ENCODE data around the gene ABCD3.
A peak's percentile ranks its signal among the peaks of the same experiment; 100 is the strongest.

ABCD3 gene

GRCh38 chr1:94542088-94542870 is 124.1 kb downstream of the ABCD3 start:
- Histone ChIP-seq H2AFZ (ENCODE audit: low read depth) (peak overlapping the region; percentile 83), H3K27ac (no peak overlapping the region), H3K4me2 (peak overlapping the region; percentile 51), H3K9ac (peak overlapping the region; percentile 34; the same call in 1 of the 2 replicates), H3K36me3 (ENCODE audit: insufficient read depth) (no peaks in the 10 kb centered on the region), H3K79me2 (ENCODE audit: insufficient read depth, low read depth) (no peaks in the 10 kb centered on the region), H3K4me1 (ENCODE audit: low read depth, poor library complexity, severe bottlenecking) (no peaks in the 10 kb centered on the region), H3K4me3 (IDR thresholded peaks at IDR 0.05; ENCODE audit: insufficient read depth, low read depth, low read length) (no peak overlapping the region), H4K20me1 (ENCODE audit: insufficient read depth) (no peaks in the 10 kb centered on the region), H3K27me3 (ENCODE audit: insufficient read depth, low read depth) (no peaks in the 10 kb centered on the region)
- no peak for TF ChIP-seq CTCF (conservative IDR thresholded peaks at IDR 0.05; ENCODE audit: low read depth, low read length)

- H3K27ac ChIP-seq: no peak overlapping the region
- H3K79me2 ChIP-seq (ENCODE audit: insufficient read depth, low read depth): no peaks in the 10 kb centered on the region
- H3K27me3 ChIP-seq (ENCODE audit: insufficient read depth, low read depth): no peaks in the 10 kb centered on the region
- no peak overlapping the region for H3K9ac ChIP-seq
- TF ChIP-seq CTCF (conservative IDR thresholded peaks at IDR 0.05; ENCODE audit: low read depth, low read length): no peak
- no peak overlapping the region for H3K4me2 ChIP-seq
- no peaks in the 10 kb centered on the region for H4K20me1 ChIP-seq (ENCODE audit: insufficient read depth)
- no peak overlapping the region for H3K4me3 ChIP-seq (IDR thresholded peaks at IDR 0.05; ENCODE audit: insufficient read depth, low read depth, low read length)
- no peaks in the 10 kb centered on the region for H3K36me3 ChIP-seq (ENCODE audit: insufficient read depth)
- H3K4me1 ChIP-seq (ENCODE audit: low read depth, poor library complexity, severe bottlenecking): no peaks in the 10 kb centered on the region
- H2AFZ ChIP-seq (ENCODE audit: low read depth): no peak overlapping the region
Measured at GRCh38 chr1:94543001-94543400, 124.8 kb downstream of the ABCD3 start.

- no peak overlapping the region for H3K4me2 ChIP-seq
- no peaks in the 10 kb centered on the region for H4K20me1 ChIP-seq (ENCODE audit: insufficient read depth)
- no peaks in the 10 kb centered on the region for H3K4me1 ChIP-seq (ENCODE audit: low read depth, poor library complexity, severe bottlenecking)
- H3K9ac ChIP-seq: no peak overlapping the region
- H3K27ac ChIP-seq: no peak overlapping the region
- no peak overlapping the region for H3K4me3 ChIP-seq (IDR thresholded peaks at IDR 0.05; ENCODE audit: insufficient read depth, low read depth, low read length)
- H2AFZ ChIP-seq (ENCODE audit: low read depth): no peak overlapping the region
- H3K79me2 ChIP-seq (ENCODE audit: insufficient read depth, low read depth): no peaks in the 10 kb centered on the region
- no peaks in the 10 kb centered on the region for H3K27me3 ChIP-seq (ENCODE audit: insufficient read depth, low read depth)
- TF ChIP-seq CTCF (conservative IDR thresholded peaks at IDR 0.05; ENCODE audit: low read depth, low read length): no peak
- no peaks in the 10 kb centered on the region for H3K36me3 ChIP-seq (ENCODE audit: insufficient read depth)
Measured at GRCh38 chr1:94543893-94544635, 125.9 kb downstream of the ABCD3 start.

- H3K9ac ChIP-seq: no peak overlapping the region
- no peak overlapping the region for H3K27ac ChIP-seq
- H4K20me1 ChIP-seq (ENCODE audit: insufficient read depth): no peaks in the 10 kb centered on the region
- H2AFZ ChIP-seq (ENCODE audit: low read depth): no peak overlapping the region
- H3K79me2 ChIP-seq (ENCODE audit: insufficient read depth, low read depth): no peaks in the 10 kb centered on the region
- no peak for TF ChIP-seq CTCF (conservative IDR thresholded peaks at IDR 0.05; ENCODE audit: low read depth, low read length)
- H3K27me3 ChIP-seq (ENCODE audit: insufficient read depth, low read depth): no peaks in the 10 kb centered on the region
- no peak overlapping the region for H3K4me3 ChIP-seq (IDR thresholded peaks at IDR 0.05; ENCODE audit: insufficient read depth, low read depth, low read length)
- no peak overlapping the region for H3K4me2 ChIP-seq
- no peaks in the 10 kb centered on the region for H3K4me1 ChIP-seq (ENCODE audit: low read depth, poor library complexity, severe bottlenecking)
- no peaks in the 10 kb centered on the region for H3K36me3 ChIP-seq (ENCODE audit: insufficient read depth)
Measured at GRCh38 chr1:94544706-94545490, 126.7 kb downstream of the ABCD3 start.

Data from KMS-11 (cell line).